CD4-positive, alpha-beta T cell treated with Interferon alpha-2 for 1 hour (primary cell): ENCODE measurements around the gene ALKBH5.

Source experiments
- DNase-seq, 2 donors: peaks; one replicate each; pipeline ENCODE4 v3.0.0-alpha.2; 2020 to 2022

Gene ALKBH5

DNA sequence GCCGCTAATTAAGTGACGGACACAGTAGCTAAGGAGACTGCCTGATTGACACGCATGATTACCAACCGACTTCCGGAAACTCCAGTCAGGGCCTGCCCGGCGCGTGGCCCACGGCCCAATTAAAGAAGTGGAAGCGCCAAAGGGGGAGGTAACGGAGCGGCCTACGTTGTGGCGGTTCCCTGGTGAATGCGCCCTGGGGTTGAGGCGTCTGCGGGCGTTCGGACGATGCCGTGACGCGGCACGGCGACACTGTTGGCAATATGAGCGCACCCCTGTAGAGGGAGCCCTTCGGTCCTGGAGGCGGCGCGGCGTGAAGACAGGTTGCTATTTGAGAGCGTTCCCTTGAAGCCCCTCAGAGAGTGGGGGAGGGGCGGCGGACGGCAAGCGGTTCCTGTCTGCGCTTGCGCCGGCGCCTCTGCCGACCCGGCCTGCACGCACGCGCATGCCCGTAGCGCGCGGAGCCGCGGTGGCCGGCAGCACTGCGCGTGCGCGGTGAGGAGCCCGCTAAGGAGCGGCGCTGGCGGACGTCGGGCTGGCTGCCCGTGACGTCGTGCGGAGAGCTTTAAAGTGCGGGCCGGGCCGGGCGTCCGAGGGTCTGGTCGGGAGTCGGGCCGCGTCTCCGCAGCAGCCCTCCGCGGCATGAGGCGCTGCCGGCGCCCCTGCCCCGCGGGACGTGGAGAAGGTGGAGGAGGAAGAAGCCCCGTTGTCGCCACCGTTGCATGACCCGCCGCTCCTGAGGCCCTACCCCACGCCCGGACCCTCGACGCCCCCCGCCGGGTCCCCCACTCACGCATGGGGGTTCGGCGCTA, at the start of gene ALKBH5:
ALKBH5 (plus strand) TSS at position 495 of the 809 bp plus-strand sequence. CDS start 416 bp downstream, outside the sequence.
- DNase-seq = peak; percentile 99

DNA sequence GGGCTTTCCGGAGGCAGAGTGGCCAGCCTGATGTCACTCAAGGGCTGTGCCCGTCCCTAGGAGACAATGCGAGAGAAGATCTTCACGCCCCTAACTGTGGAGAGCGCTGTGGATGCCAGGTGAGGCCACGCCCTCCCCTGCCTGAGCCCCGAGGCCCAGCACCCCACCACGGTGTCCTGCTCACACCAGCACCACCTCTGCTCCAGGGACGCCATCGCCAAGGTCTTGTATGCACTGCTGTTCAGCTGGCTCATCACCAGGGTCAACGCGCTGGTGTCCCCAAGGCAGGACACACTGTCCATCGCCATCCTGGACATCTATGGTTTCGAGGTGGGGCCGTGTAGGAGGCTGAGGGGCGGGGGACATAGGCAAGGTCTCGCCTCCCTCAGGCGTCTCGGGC, 47.3 kb upstream of the ALKBH5 start:
- DNase-seq = no peak

DNA sequence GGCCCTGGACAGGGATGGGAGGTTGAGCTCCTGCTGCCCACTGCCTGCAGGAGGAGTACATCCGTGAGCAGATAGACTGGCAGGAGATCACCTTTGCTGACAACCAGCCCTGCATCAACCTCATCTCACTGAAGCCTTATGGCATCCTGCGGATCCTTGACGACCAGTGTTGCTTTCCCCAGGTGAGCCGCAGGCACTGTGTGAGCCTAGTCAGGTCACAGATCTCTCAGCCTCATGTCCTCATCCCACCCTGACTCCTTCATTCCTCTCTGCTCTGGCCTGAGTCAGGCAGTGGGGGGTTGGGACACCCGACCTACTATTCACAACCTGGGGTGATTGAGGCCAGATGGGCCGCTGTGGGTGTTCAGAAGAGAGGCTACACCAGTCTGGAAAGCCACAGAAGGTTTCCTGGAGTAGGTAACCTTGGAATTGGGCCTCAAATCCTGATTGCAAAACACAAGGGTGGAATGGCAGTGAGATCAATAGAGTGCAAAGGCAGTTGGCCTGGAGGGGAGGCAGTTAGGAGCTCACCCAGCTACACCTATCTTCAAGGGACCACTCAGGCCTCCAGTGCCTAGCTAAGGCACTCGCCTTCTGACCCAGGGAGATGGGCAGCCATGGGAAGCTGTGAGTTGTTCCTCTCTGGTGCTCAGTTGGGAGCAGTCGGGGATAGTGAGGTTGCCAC, 45.4 kb upstream of the ALKBH5 start:
- DNase-seq = no peak

DNA sequence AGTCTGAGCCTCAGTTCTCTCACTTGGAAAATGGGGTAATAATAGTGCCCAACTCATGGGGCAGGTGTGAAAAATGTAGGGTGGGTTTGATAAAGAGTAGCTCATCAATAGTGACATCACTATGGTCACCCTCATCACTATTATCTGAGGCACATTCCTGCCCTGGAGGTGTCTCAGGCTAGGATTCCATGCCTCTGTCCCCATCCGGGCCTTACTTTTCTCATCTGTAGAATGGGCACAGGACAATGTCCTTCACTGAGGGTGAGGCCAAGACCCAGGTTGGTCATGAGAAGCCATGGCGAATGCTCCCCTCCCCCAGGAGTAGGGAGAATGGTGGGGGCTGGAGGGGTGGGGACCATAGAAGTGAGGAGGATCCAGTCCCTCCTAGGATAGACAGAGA, 44.5 kb upstream of the ALKBH5 start:
- no peak for DNase-seq

DNA sequence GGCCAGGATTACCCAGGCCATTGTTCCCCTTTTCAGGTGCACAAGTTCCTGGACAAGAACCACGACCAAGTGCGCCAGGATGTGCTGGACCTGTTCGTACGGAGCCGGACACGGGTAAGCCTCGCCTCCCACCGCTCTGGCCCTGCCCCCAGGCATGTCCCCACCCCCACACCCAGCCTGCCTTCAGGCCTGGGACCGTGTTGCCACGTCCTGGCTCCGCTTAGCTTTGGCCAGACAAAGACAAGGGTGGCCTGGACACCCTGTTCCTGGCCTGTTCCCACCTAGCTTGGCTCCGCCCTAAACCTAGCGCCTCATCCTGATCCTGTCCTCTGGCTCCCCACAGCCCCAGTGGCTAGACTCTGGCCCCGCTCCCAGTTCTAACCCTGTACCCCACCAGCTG, 44.1 kb upstream of the ALKBH5 start:
- no peak for DNase-seq

DNA sequence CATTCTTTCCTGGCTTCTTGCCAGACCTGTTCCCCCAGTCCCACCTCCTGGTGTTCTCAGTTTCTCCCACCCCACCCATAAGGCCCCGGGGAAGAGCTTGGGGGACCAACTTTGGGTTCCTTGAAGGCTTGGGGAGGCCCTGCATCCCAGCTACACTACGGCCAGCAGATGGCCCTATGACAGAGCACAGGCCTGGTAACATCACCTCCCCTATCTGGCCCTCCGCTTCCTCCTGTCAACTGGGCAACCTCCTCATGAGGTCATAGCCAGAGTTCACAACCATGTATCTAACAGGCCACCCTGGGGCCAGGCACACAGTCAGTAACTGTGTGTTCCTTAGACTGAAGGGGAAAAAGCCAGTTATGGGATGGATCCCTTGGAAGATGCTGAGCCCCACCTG, 43.7 kb upstream of the ALKBH5 start:
- no peak for DNase-seq

DNA sequence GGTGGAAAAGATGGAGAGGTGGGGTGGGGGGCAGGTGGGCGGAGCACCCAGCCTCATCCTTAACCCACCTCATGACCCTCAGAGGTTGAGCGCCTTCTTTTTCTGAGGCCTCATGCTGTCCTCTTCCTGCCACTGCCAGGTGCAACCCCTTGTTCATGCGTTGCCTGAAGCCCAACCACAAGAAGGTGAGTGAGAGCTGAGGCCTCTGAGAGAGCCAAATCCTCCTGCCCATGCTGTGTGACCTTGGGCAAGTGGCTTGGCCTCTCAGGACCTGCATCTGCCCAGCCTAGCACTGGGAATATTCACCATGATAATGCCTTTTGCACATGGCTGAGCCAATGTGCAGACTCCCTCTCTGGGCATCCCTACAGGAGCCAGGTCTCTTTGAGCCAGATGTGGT, 43.0 kb upstream of the ALKBH5 start:
- no peak for DNase-seq

DNA sequence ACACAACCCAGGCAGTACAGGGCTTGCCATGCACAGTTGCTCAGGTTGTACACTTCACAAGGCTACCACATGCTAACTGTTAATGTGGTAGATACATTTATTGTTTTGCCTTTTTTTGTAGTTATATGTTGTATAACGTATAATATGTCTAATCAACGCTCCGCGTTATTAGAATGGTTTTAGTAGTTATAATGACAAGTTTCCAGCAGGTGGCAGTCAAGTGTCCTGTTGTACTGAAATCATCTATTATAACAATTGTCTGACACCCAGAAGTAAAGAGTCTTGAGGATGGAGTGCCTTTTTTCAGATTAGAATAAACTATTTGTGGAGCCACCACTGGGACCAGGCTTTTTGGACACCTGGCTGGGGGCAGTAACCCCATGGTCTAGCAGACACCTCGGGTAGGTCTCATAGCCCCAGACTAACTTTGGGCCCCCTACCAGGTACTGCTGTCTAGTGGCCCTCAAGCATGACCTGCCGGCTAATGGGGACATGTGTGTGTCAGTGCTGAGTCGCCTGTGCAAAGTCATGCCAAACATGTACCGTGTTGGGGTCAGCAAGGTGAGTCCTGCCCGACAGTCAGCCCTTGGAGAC, 42.3 kb upstream of the ALKBH5 start:
- peak; percentile 47 to 77 for DNase-seq

DNA sequence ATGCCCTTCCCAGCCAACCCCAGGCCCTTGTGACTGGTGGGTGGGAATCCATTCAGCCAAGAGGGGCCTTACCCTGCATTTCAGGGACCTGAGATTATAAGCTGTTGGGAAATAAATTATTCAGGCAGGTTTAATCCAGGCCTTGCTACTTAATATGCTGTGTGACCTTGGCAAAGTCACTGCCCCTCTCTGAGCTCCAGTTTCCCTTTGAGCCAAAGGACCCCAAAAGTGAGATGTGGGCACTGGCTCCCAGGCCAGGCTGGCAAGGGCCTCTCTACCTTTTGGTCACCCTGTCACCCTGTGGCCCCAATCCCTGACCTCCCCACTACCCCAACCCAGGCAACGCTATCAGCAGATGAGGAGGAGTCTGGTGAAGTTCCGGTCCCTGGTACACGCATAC, 41.2 kb upstream of the ALKBH5 start:
- DNase-seq = no peak

DNA sequence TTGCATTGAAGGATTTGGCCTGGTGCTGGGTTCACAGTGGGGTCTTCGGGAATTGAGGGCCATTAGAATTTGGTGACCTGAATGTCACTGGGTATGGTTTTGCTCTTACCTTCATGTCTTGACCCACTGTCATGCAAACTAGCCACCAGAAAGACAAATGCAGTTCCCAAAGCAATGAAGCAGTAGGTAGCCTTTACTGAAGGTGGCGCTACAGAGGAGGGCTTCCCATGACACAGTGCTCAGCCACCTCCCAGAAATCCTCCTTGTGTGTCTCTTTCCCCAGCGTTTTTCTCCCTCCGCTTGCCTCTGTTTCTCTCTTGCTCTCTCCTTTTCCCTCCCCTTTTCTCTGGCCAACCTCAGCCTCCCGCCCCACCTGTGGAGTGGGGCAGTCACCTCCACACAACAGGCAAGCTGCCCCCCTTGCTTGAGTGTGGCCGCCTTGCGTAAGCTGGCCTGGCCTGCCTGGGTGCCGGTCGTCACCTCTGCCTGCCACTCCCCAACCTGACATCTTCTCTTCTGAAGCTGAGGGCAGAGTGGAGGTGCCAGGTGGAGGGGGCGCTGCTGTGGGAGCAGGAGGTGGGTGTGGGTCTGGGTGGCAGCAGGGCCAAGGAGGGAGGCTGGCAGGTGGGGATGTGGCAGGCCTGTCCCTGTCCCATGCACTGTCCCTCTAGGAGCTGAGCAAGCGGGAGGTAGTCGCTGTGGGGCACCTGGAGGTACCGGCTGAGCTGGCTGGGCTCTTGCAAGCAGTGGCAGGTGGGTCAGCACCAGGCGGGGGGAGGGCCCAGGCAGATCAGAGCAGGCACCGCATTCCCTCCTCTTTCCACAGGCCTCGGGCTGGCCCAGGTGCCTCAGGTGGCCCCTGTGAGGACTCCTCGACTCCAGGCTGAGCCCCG, 40.3 kb upstream of the ALKBH5 start:
- no peak for DNase-seq

DNA sequence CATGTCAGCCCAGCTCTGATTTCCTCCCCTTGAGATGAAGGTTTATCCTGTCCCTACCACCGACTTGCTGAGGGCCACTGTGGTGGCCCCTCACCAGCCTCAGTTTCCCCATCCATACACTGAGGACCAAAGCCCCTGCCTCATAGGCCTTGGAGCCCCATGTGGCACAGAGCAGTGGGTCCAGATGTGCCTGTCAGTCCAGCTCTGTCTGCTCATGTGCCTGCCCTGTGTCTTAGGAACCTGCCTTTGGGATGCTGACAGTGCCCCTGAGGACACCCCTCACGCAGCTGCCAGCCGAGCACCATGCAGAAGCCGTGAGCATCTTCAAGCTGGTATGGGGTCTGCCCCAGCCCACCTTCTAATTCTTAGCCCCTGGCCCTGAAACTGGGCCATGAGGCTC, 39.4 kb upstream of the ALKBH5 start:
- no peak for DNase-seq

DNA sequence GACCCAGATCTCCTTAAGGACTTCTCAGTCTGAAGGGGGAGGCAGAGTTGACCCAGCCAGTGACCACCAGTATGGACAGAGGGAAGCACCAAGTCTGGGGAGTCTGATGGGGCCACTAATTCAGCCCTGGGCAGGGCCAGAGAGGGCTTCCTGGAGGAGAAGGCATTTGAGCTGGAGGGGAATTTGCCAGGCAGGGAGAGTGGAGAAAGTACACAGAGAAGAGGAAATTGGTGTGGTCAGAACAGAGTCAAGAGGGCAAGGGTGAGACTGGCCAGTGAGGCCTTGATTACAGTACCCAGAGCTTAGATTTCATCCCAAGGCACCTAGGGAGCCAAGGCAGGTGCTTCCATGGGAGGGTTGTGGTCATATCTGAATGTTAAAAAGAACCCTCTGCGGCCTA, 38.8 kb upstream of the ALKBH5 start:
- DNase-seq = no peak

DNA sequence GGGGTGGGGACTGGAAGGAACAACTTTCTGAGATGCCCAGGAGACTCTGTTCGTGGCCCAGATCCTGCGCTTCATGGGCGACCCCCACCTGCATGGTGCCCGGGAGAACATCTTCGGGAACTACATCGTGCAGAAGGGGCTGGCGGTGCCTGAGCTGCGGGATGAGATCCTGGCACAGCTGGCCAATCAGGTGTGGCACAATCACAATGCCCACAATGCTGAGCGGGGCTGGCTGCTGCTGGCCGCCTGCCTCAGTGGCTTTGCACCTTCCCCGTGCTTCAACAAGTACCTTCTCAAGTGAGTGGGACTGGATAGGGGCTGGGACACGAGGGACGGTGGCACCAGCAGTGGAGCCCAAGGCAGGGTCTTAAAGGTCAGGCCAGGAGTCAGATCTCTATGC, 37.8 kb upstream of the ALKBH5 start:
- no peak for DNase-seq

DNA sequence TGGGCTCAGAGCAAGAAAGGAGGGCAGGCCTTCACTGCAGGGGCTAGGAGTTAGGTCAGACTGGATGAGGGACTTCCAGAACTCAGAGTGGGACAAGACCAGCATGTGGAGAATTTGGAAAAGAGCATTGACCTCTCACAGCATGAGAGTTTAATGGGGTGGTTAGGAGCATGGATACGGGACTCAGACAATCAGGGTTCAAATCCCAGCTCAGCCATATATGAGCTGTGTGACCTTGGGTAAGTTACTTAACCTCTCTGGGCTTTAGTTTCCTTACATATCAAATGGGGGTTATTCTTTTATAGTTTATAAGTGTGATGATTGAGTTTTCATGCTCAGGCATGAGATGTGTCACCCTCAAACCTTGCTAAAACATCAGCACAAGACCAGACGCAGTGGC, 37.4 kb upstream of the ALKBH5 start:
- DNase-seq = no peak

DNA sequence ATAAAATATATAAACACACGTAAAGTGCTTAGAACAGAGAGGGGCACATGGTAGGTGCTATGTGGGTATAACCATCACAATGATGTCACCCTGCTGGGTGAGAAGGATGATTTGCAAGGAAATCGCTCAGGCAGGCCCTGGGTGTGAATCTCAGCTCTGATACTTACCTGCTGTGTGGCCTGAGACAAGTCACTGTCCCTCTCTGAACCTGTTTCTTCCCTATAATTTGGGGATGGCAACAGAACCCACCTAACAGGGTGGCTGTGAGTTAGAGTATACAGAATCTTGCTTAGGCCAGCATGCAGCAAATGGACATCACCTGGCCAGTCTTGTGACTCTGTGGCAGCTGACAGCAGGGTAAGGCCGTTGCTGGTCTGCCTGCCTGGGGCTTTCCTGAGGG, 36.6 kb upstream of the ALKBH5 start:
- DNase-seq = no peak

DNA sequence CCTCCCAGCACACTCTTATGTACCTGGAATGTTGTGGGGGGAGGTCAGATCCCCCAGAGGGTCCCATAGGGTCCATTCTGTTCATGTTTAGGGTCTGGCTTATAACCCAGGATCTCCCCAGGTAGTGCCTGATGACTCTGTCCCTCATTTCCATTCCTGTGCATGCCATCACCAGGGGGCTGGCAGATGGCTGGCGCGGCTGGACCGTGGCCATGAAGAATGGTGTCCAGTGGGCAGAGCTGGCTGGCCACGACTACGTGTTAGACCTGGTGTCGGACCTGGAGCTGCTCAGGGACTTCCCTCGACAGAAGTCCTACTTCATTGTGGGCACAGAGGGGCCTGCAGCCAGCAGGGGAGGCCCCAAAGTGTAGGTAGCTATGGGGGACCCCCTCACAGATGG, 35.0 kb upstream of the ALKBH5 start:
- DNase-seq = no peak

DNA sequence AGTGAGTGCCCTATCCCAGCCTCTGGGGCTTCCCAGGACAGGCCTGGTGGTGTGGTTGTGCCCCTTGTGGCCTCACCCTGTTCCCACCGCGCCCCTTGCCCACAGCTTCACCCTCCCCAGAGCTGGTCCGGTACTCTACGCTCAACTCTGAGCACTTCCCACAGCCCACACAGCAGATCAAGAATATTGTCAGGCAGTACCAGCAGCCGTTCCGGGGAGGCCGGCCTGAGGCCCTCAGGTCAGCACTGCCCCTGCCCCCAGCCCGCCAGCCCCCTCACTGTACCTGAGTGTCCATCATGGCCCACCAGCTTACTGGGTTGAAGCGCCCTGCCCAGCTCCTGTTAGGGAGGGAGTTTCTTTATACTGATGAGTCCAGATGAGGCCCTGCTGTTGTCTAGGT, 32.3 kb upstream of the ALKBH5 start:
- DNase-seq = no peak

DNA sequence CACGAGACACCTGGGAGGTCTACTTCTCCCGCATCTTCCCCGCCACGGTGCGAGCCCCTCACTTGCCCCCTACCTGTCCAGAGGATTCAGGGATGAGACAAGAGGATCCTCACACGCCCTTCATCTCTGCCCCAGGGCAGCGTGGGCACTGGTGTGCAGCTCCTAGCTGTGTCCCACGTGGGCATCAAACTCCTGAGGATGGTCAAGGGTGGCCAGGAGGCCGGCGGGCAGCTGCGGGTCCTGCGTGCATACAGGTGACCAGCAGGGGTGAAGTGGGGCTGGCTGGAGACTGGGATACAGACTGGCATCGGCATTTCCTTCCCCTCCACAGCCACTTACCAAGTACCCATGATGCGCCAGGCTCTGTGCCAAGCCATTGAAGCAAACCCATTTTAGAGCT, 28.4 kb upstream of the ALKBH5 start:
- no peak for DNase-seq

DNA sequence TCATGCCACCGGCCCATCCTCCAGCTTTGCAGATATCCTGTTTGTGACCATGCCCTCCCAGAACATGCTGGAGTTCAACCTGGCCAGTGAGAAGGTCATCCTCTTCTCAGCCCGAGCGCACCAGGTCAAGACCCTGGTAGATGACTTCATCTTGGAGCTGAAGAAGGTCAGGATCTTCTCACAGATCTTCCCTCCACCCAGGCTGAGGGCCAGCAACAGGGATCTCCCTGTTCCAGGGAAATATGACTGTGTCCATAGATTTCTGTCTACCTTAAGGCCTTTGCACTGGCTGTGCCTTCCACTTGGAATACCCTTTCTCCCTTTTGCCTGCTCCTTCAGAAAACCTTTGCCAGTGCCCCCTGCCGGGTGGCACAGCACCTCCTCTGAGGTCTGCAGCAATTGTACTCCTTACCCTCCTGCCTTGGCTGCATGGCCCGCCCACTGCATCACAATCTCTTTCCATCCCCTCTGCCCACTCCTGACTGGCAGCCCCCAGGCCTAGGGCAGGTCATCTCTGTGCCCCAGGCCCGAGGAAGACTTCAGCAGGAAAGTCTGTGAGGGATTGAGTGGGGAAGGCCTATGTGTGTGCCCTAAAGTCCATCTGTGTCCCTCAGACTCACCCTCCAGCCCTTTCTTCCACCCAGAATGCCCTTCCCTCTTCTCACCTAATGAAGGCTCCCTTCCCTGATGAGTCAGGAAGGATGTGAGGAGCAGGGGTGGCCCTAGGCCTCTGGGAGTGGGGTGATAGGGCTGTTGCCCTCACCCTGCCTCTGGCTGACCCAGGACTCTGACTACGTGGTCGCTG, 27.3 kb upstream of the ALKBH5 start:
- DNase-seq = peak in 1 of 2 donors; percentile 7

DNA sequence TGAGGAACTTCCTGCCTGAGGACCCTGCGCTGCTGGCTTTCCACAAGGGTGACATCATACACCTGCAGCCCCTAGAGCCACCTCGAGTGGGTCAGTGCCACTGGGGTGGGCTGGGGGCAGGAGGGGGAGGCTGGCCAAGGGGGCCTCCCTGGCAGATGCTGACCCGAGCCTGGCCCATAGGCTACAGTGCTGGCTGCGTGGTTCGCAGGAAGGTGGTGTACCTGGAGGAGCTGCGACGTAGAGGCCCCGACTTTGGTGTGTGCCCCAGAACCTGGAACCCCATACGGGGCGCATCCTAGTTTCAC, 26.7 kb upstream of the ALKBH5 start:
- no peak for DNase-seq

DNA sequence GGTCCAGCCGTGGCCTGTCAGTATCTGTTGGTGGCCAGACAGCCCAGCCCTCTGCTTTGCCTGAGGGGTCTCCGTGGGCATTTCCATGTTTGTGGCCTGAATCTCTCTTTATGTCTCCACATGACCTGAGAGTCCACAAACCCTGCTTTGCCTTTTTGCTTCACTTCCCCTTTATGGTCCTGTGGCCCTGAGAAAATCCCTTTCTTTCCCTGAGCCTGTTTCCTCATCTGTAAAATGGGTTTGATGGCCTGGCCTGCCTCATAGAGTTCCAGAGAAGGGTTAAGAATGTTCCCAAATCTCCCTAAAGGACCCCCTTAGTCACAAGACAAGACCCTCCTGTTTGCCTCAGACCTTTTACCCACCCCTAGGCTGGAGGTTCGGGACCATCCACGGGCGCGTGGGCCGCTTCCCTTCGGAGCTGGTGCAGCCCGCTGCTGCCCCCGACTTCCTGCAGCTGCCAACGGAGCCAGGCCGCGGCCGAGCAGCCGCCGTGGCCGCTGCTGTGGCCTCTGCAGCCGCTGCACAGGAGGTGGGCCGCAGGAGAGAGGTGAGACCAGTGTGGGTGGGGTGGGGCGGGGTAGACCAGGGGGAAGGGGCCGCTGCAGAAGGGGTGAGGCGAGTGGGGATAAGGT, 26.2 kb upstream of the ALKBH5 start:
- no peak for DNase-seq

DNA sequence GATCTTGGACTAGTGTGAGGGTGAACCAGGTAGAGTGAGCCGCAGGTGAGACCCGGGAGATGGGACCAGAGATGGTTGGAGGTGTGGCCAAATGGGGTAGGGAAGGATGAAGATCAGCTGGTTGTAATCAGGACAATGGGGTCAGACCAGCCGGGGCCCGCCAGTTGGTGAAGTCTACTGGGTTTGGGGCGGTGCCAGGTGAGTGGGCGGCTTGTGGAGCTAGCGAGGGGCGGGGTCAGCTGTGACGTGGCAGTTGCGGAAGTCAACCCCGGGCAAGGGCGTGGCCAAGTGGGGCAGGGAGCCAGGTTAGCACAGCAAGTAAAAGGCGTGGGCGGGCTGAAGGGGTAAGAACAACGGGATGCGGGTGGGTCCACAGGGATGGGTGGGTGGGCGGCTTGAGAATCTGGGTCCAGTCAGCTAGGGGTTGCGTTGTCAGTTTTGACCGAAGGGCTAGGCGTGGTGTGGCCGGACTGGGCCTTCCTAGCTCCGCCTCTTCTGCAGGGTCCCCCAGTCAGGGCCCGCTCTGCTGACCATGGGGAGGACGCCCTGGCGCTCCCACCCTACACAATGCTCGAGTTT, 25.5 kb upstream of the ALKBH5 start:
- DNase-seq = peak; percentile 95
